ENCODE data around the gene CIROP.

- TF ChIP-seq CTCF (IDR thresholded peaks at IDR 0.05) (no peak), POLR2A (IDR thresholded peaks at IDR 0.05) (no peak)
These were observed 7.8 kb upstream of the CIROP start for GRCh38 chr14:23112359-23113178.
